ENCODE data around the gene IRF9. TPM values are rescaled to one million over a fixed set of nuclear protein-coding genes. Genes with fewer than 3 reads are reported as not detected.

The IRF9 gene
- total and polyA plus RNA-seq, 2 of the 13 experiments (the other 11 are each of a cell fraction or from before 2014, with no cell fraction given): 14.9 to 49.7 TPM

GRCh38 chr14:24141097-24141880 lies 19.8 kb upstream of the IRF9 start, which contains the start of gene EMC9 (continued):
- peak; percentile 93 for TF ChIP-seq ATF5 (CRISPR knock-in tag; IDR thresholded peaks at IDR 0.05; ENCODE audit: low read depth)
- peak; percentile 86; the same call in 1 of the 2 replicates for TF ChIP-seq TGIF2 (CRISPR knock-in tag; IDR thresholded peaks at IDR 0.05)
- TF ChIP-seq ZSCAN30 (CRISPR knock-in tag; IDR thresholded peaks at IDR 0.05): no peak
- peak in 1 of 2 experiments; percentile 70; a peak in 2 of 4 replicates for TF ChIP-seq EP300 (IDR thresholded peaks at IDR 0.05; ENCODE audit: low read depth in 2 of 2, low read length in 2 of 2)
- TF ChIP-seq EP300 (CRISPR knock-in tag; IDR thresholded peaks at IDR 0.05; ENCODE audit: borderline replicate concordance): no peak; the same call in 1 of the 2 replicates
- TF ChIP-seq KAT8 (CRISPR knock-in tag; IDR thresholded peaks at IDR 0.05): peak; percentile 93
- TF ChIP-seq KMT2A (CRISPR knock-in tag; IDR thresholded peaks at IDR 0.05): peak; percentile 70
- TF ChIP-seq ZNF569 (CRISPR knock-in tag; IDR thresholded peaks at IDR 0.05; ENCODE audit: borderline replicate concordance): peak; percentile 96; the same call in 1 of the 2 replicates
- TF ChIP-seq ZXDC (CRISPR knock-in tag; IDR thresholded peaks at IDR 0.05): no peak
- TF ChIP-seq ZNF335 (CRISPR knock-in tag; IDR thresholded peaks at IDR 0.05): peak; percentile 92; the same call in 1 of the 2 replicates
- TF ChIP-seq ZNF839 (CRISPR knock-in tag; IDR thresholded peaks at IDR 0.05; ENCODE audit: borderline replicate concordance): peak; percentile 95; the same call in 1 of the 2 replicates
- TF ChIP-seq SALL1 (CRISPR knock-in tag; IDR thresholded peaks at IDR 0.05): no peak
- TF ChIP-seq ZNF598 (CRISPR knock-in tag; IDR thresholded peaks at IDR 0.05; ENCODE audit: borderline replicate concordance): peak; percentile 90
- TF ChIP-seq GMEB2 (CRISPR knock-in tag; IDR thresholded peaks at IDR 0.05; ENCODE audit: low read depth): peak; percentile 73; the same call in 1 of the 2 replicates
- no peak; the same call in 1 of the 2 replicates for TF ChIP-seq PAF1 (CRISPR knock-in tag; IDR thresholded peaks at IDR 0.05)
- TF ChIP-seq ZNF784 (CRISPR knock-in tag; IDR thresholded peaks at IDR 0.05; ENCODE audit: borderline replicate concordance): peak; percentile 78; the same call in 1 of the 2 replicates
- no peak for TF ChIP-seq ZNF850 (CRISPR knock-in tag; conservative IDR thresholded peaks at IDR 0.05)
- no peak for TF ChIP-seq ARNT (IDR thresholded peaks at IDR 0.05)
- peak; percentile 99 for TF ChIP-seq ZNF704 (CRISPR knock-in tag; IDR thresholded peaks at IDR 0.05; ENCODE audit: borderline replicate concordance)
- TF ChIP-seq XBP1 (CRISPR knock-in tag; IDR thresholded peaks at IDR 0.05): peak; percentile 99
- TF ChIP-seq SRSF4 (IDR thresholded peaks at IDR 0.05; ENCODE audit: low read depth, low read length, poor library complexity, severe bottlenecking): no peak
- peak; percentile 91; the same call in 1 of the 2 replicates for TF ChIP-seq SIN3A (IDR thresholded peaks at IDR 0.05; ENCODE audit: borderline replicate concordance, low read depth, low read length)

Measured in HepG2 (cell line).